VCaP (cell line): ENCODE measurements around the gene NRP2.
A peak's percentile ranks its signal among the peaks of the same experiment; 100 is the strongest.

Experiments used
- H3K27ac ChIP-seq: fragments of 450-650 bp; 2 replicates; pipeline ENCODE4 v1.5.1; 2017
- CTCF ChIP-seq: fragments of 450-650 bp; conservative IDR thresholded peaks from 2 replicates; pipeline ENCODE4 v1.5.1; 2017; ENCODE audit warnings: mild to moderate bottlenecking, moderate library complexity

NRP2 gene

GRCh38 chr2:205659922-205660321 lies 22.4 kb upstream of the NRP2 start:
- TF ChIP-seq CTCF, result no peak
- no peak overlapping the region for H3K27ac ChIP-seq

- no peak overlapping the region for H3K27ac ChIP-seq
- TF ChIP-seq CTCF, result no peak
Measured at GRCh38 chr2:205660521-205661124, 21.7 kb upstream of the NRP2 start.

- no peak overlapping the region for H3K27ac ChIP-seq
- TF ChIP-seq CTCF, result no peak
Measured at GRCh38 chr2:205661281-205661680, 21.0 kb upstream of the NRP2 start.

GRCh38 chr2:205662206-205662965 lies 19.9 kb upstream of the NRP2 start:
- H3K27ac ChIP-seq, result no peak overlapping the region
- TF ChIP-seq CTCF, result no peak

GRCh38 chr2:205665791-205666190 lies 16.5 kb upstream of the NRP2 start:
- no peak for TF ChIP-seq CTCF
- H3K27ac ChIP-seq, result peak overlapping the region; percentile 81

- H3K27ac ChIP-seq, result no peak overlapping the region
Measured at GRCh38 chr2:205670292-205670691, 12.0 kb upstream of the NRP2 start.

More at GRCh38 chr2:205670292-205670691, 12.0 kb upstream of the NRP2 start:
- TF ChIP-seq CTCF, result no peak
